CD4-positive, alpha-beta memory T cell (primary cell): Measurements from ENCODE around the gene CXCL12. TPM values are rescaled to one million over a fixed set of nuclear protein-coding genes. Genes with fewer than 3 reads are reported as not detected.

Experiments
- CTCF ChIA-PET: fragments of 350-600 bp; sonication (Branson Sonifier 250); formaldehyde crosslinking; loops from one replicate; lab custom pipeline; 2021; ENCODE audit warnings: inconsistent platforms; ENCODE audit not compliant: partially characterized antibody; lab: Charles Lee
- POLR2A ChIA-PET: fragments of 350-600 bp; sonication (Branson Sonifier 250); formaldehyde crosslinking; loops from one replicate; lab custom pipeline; 2021; ENCODE audit not compliant: partially characterized antibody; lab: Charles Lee
- DNase-seq, 5 donors: peaks; one replicate each; pipeline versions ENCODE4 v3.0.0 to v3.0.0-alpha.2; 2020 to 2022; ENCODE audit warnings: mixed read lengths in 1 of 5
- H3K27ac ChIP-seq: one replicate; pipeline ENCODE4 v1.7.0; 2013; ENCODE audit warnings: low read depth, low read length
- H3K27me3 ChIP-seq: 2 replicates; pipeline ENCODE4 v1.7.0; 2013; ENCODE audit warnings: mild to moderate bottlenecking, low read length, moderate library complexity; ENCODE audit not compliant: insufficient read depth
- H3K36me3 ChIP-seq: 2 replicates; pipeline ENCODE4 v1.7.0; 2013; ENCODE audit warnings: mild to moderate bottlenecking, low read length, moderate library complexity; ENCODE audit not compliant: insufficient read depth
- H3K4me1 ChIP-seq: 2 replicates; pipeline ENCODE4 v1.7.0; 2013; ENCODE audit warnings: mild to moderate bottlenecking, low read length, moderate library complexity; ENCODE audit not compliant: insufficient read depth
- H3K4me3 ChIP-seq, 2 donors: one replicate each; pipeline ENCODE4 v1.7.0; 2013; ENCODE audit warnings: low read length in 2 of 2, mild to moderate bottlenecking in 1 of 2
- H3K9me3 ChIP-seq, 2 donors: one replicate each; pipeline ENCODE4 v1.7.0; 2013; ENCODE audit warnings: low read length in 2 of 2, control low read depth in 1 of 2; ENCODE audit not compliant: control insufficient read depth in 1 of 2
- H3K27ac Mint-ChIP-seq, 7 donors: one replicate each; pipeline ENCODE4 v1.8.0; 2020 to 2021; ENCODE audit warnings: mixed read lengths in 7 of 7, mild to moderate bottlenecking in 6 of 7, inconsistent platforms in 3 of 7, moderate library complexity in 3 of 7
- H3K27me3 Mint-ChIP-seq, 2 donors: one replicate each; pipeline ENCODE4 v1.8.0; 2020 to 2021; ENCODE audit warnings: mixed read lengths in 2 of 2
- H3K36me3 Mint-ChIP-seq, 2 donors: one replicate each; pipeline ENCODE4 v1.8.0; 2020 to 2021; ENCODE audit warnings: mixed read lengths in 2 of 2, inconsistent platforms in 1 of 2, mild to moderate bottlenecking in 1 of 2
- H3K4me1 Mint-ChIP-seq, 4 donors: one replicate each; pipeline ENCODE4 v1.8.0; 2020 to 2021; ENCODE audit warnings: mixed read lengths in 4 of 4, mild to moderate bottlenecking in 1 of 4
- H3K4me3 Mint-ChIP-seq, 8 donors: one replicate each; pipeline ENCODE4 v1.8.0; 2020 to 2021; ENCODE audit warnings: mixed read lengths in 8 of 8, mild to moderate bottlenecking in 7 of 8, moderate library complexity in 6 of 8, inconsistent platforms in 3 of 8
- H3K9me3 Mint-ChIP-seq, 8 donors: one replicate each; pipeline ENCODE4 v1.8.0; 2020 to 2021; ENCODE audit warnings: mixed read lengths in 8 of 8, mild to moderate bottlenecking in 5 of 8, inconsistent platforms in 3 of 8, moderate library complexity in 1 of 8
- intact Hi-C: fragments of 100-400 bp; cut with micrococcal nuclease; formaldehyde crosslinking; loops from one replicate; pipeline ENCODE4 v1.15.1; 2023
- polyA plus RNA-seq, 2 donors: library from polyadenylated mRNA; unstranded; fragments of 300-500 nt; fragmentation: Illumina TruSeq; gene quantifications; one replicate each; pipeline ENCODE4 v1.2.3, GENCODE V29; 2021
- total RNA-seq, 2 experiments: library from RNA; stranded (reverse); gene quantifications; one replicate each; pipeline ENCODE4 v1.2.3, GENCODE V29; 2021

Gene CXCL12
- total and polyA plus RNA-seq, 4 experiments from 2014 or later, result not detected

DNA sequence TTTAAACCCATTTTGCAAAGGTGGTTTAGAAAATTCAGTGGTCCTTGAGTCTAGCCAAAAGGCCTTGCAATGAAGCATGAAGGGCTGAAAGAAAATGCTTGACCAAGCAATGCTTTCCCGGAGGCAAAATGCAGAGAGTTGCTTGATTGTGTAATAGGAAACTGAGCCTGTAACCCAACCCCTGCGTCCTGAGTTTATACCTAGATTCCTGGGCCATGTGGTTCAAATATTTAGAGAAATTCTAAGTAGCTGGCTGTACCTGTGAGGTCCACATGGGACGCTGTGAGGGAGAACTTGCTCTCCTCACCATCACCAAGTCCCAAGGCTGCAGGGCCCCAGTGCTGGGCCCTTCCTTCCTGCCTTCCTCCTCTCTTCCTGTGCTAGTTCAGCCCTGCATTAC, 45.7 kb downstream of the CXCL12 start:
- H3K27ac Mint-ChIP-seq, result no peak overlapping the region
- H3K27me3 ChIP-seq, result no peaks in the 10 kb centered on the region
- ChIA-PET POLR2A (no interaction called here), CTCF (interaction anchor here (1.9 kb wide), 1 partner anchor 47 kb away, joined by 5 read pairs; no protein-coding TSS in a partner anchor)
- H3K4me3 ChIP-seq, result no peak overlapping the region
- no peaks in the 10 kb centered on the region for H3K4me1 ChIP-seq
- H3K27me3 Mint-ChIP-seq, result peaks cover 2% of the 10 kb centered on the region in 2 donors
- H3K4me1 Mint-ChIP-seq, result no peaks in the 10 kb centered on the region
- H3K9me3 ChIP-seq, result no peaks in the 10 kb centered on the region
- no peak overlapping the region for H3K4me3 Mint-ChIP-seq
- intact Hi-C loops, result no loop called here
- H3K9me3 Mint-ChIP-seq, result no peaks in the 10 kb centered on the region
- no peak overlapping the region for H3K27ac ChIP-seq
- no peaks in the 10 kb centered on the region for H3K36me3 Mint-ChIP-seq
- H3K36me3 ChIP-seq, result no peaks in the 10 kb centered on the region
- DNase-seq, result no peak

DNA sequence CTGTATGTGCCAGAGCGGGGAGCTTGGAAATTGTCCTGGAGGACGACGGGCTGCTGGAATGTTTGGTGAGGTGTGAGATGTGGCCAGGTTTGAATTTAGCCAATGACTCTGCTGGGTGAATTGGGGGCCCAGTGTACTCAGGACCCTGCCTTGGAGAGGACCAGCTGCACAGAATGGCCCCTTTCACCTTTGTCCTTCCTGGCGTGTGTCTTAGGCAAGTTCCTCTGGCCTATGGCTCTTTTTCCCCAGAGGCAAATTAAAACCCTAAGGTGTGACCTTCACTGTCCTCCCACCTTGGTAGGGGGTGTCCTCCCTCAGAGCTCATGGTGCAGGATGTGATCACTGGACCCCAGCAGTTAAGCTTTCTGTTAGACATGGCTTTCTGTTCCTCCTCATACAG, 47.8 kb downstream of the CXCL12 start:
- H3K4me3 ChIP-seq, result no peak overlapping the region
- H3K9me3 ChIP-seq, result no peaks in the 10 kb centered on the region
- no peak overlapping the region for H3K27ac ChIP-seq
- Mint-ChIP-seq H3K9me3 (no peaks in the 10 kb centered on the region), H3K4me1 (no peaks in the 10 kb centered on the region), H3K4me3 (no peak overlapping the region), H3K27ac (no peak overlapping the region), H3K36me3 (no peaks in the 10 kb centered on the region), H3K27me3 (no peaks in the 10 kb centered on the region)
- intact Hi-C loops, result no loop called here
- no peaks in the 10 kb centered on the region for H3K4me1 ChIP-seq
- H3K36me3 ChIP-seq, result no peaks in the 10 kb centered on the region
- POLR2A ChIA-PET, result no interaction called here
- DNase-seq, result no peak
- CTCF ChIA-PET, result no interaction called here
- no peaks in the 10 kb centered on the region for H3K27me3 ChIP-seq

DNA sequence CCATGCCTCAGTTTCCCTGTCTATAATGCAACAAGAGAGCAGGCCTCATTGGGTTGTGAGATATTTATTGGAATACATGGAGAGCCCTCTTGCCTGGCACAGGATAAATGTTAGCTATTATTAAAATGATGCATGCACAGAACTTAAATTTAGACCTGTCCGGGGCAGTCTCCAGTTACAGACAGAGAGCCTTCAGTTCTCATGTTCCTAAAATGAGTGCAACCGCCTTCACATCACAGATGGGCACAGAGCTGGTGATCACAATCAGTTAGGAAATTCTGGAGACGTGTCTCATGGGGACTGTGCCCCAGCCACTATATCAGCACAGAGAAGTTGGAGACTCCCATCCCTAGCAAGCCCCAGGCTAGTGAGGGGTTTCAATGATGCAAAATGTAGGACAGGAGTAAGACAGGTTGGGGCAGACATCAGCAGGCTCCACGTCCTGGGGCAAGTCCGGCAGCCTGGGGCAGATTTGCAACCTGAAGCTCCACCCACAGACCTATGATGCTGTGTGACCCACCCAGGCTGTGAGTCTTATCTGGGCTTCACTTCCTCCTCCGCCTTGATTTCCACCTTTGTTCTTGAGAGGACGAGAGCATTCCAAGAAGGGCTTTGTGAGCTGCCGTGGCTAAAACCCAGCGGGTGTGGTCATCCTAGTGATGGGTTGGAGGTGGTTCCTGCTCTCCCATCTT, 49.4 kb downstream of the CXCL12 start:
- no peak overlapping the region for H3K27ac ChIP-seq
- Mint-ChIP-seq H3K27ac (no peak overlapping the region), H3K27me3 (no peaks in the 10 kb centered on the region), H3K4me1 (no peaks in the 10 kb centered on the region), H3K36me3 (no peaks in the 10 kb centered on the region), H3K9me3 (no peaks in the 10 kb centered on the region), H3K4me3 (no peak overlapping the region)
- ChIA-PET POLR2A (no interaction called here), CTCF (no interaction called here)
- H3K36me3 ChIP-seq, result no peaks in the 10 kb centered on the region
- no peak overlapping the region for H3K4me3 ChIP-seq
- no peak for DNase-seq
- no peaks in the 10 kb centered on the region for H3K27me3 ChIP-seq
- intact Hi-C loops, result no loop called here
- H3K4me1 ChIP-seq, result no peaks in the 10 kb centered on the region
- H3K9me3 ChIP-seq, result no peaks in the 10 kb centered on the region

DNA sequence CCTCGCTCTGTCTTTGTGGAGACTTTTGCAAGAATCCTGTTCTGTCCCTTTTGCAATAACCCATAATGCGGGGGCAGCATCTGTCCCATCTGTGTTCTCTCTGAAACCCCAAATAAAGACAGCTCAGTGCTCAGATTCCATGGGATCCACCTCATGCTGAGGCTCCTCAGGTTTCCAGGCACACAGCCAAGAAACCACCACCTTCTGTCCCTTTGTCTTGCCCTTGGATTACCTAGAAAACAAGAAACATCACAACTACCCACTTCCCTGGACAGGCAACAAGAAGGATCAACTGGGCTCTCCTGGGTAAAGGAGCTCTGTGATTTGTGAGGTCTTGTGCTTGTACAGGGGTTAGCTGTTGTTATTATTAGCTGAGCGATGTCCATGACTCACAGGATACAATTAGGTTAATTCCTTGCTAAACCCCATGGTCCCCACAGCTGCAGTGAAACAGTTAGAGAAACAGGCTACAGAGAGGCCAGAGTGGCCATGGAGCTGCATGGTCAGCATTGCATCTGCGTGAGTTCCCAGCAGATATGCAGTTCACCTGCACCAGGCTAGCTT, 50.2 kb downstream of the CXCL12 start:
- no peaks in the 10 kb centered on the region for H3K4me1 ChIP-seq
- Mint-ChIP-seq H3K27me3 (no peaks in the 10 kb centered on the region), H3K27ac (no peak overlapping the region), H3K4me3 (no peak overlapping the region), H3K36me3 (no peaks in the 10 kb centered on the region), H3K9me3 (no peaks in the 10 kb centered on the region), H3K4me1 (no peaks in the 10 kb centered on the region)
- no peak overlapping the region for H3K27ac ChIP-seq
- no peak for DNase-seq
- POLR2A ChIA-PET, result no interaction called here
- no peaks in the 10 kb centered on the region for H3K9me3 ChIP-seq
- CTCF ChIA-PET, result no interaction called here
- H3K27me3 ChIP-seq, result no peaks in the 10 kb centered on the region
- intact Hi-C loops, result no loop called here
- no peak overlapping the region for H3K4me3 ChIP-seq
- no peaks in the 10 kb centered on the region for H3K36me3 ChIP-seq

DNA sequence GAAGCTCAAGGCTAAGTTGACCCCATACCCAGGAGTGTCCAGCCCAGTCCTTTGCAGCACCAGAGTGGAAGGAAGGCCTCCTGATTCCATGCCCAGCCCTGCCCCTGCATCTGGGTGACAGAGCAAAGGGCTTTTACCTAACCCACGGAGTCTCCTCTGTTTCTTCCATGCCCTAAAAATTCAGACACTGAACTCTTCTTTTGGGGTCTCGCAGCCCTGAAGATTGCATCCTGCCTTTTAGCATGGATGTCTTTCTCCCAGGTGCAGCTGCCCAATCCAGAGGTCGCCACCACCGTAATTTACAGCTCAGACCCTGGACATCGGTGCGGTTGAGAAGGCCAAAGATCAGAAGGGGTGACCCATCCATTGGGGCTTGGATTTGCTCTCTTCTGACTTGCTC, 50.8 kb downstream of the CXCL12 start:
- H3K27me3 ChIP-seq, result no peaks in the 10 kb centered on the region
- no peak for DNase-seq
- Mint-ChIP-seq H3K36me3 (no peaks in the 10 kb centered on the region), H3K9me3 (no peaks in the 10 kb centered on the region), H3K4me1 (no peaks in the 10 kb centered on the region), H3K27ac (no peak overlapping the region), H3K4me3 (no peak overlapping the region), H3K27me3 (peaks cover 0 to 1% of the 10 kb centered on the region in 2 donors)
- intact Hi-C loops, result no loop called here
- H3K9me3 ChIP-seq, result no peaks in the 10 kb centered on the region
- no peak overlapping the region for H3K4me3 ChIP-seq
- ChIA-PET CTCF (no interaction called here), POLR2A (no interaction called here)
- no peaks in the 10 kb centered on the region for H3K4me1 ChIP-seq
- no peak overlapping the region for H3K27ac ChIP-seq
- H3K36me3 ChIP-seq, result no peaks in the 10 kb centered on the region

DNA sequence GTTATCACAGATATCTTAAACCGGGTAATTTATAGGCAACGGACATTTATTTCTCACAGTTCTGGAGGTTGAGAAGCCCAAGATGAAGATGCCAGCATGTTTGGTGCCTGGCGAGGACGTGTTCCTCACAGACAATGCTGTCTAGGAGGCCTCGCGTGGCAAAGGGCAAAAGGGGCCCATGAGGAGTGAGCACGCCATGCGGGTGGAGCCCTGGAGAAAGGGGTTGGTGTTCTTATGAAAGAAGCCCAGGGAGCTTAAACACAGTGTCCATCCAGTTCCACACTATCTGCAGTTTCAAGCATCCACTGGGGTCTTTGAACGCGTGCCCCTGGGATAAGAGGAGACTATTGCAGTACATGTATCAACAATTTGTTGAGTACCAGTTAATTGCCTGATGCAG, 51.4 kb downstream of the CXCL12 start:
- Histone ChIP-seq H3K9me3 (no peaks in the 10 kb centered on the region), H3K36me3 (no peaks in the 10 kb centered on the region), H3K27me3 (no peaks in the 10 kb centered on the region), H3K4me3 (no peak overlapping the region), H3K4me1 (no peaks in the 10 kb centered on the region), H3K27ac (no peak overlapping the region)
- CTCF ChIA-PET, result no interaction called here
- Mint-ChIP-seq H3K9me3 (no peaks in the 10 kb centered on the region), H3K4me3 (no peak overlapping the region), H3K4me1 (no peaks in the 10 kb centered on the region), H3K27ac (no peak overlapping the region), H3K36me3 (no peaks in the 10 kb centered on the region), H3K27me3 (peaks cover 0 to 1% of the 10 kb centered on the region in 2 donors)
- POLR2A ChIA-PET, result no interaction called here
- DNase-seq, result no peak
- intact Hi-C loops, result no loop called here

DNA sequence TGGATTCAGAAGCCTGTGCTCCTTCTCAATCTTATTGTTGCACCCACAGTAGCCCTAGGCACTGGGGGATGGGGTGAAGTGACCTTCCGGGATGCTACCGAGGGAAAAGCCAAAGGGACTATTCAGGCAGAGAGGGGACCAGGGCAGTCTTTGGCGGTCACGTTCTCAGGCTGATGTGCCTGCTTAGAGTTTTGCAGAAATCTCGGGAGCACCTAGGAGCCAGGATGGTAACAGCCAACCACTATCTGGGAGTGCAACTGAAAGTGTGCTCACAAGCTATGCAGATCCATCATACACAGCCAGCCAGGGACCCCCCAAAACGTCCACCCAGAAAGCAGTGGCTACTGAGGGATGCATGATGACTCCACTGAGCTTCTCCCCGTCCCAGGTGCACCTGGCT, 52.4 kb downstream of the CXCL12 start:
- CTCF ChIA-PET, result no interaction called here
- POLR2A ChIA-PET, result no interaction called here

More for the DNA sequence above, 52.4 kb downstream of the CXCL12 start:
- H3K27me3 Mint-ChIP-seq, result peaks cover 0 to 1% of the 10 kb centered on the region in 2 donors
- Histone ChIP-seq H3K27ac (no peak overlapping the region), H3K9me3 (no peaks in the 10 kb centered on the region), H3K27me3 (no peaks in the 10 kb centered on the region), H3K4me3 (no peak overlapping the region), H3K4me1 (no peaks in the 10 kb centered on the region), H3K36me3 (no peaks in the 10 kb centered on the region)
- no peak overlapping the region for H3K27ac Mint-ChIP-seq
- no peaks in the 10 kb centered on the region for H3K9me3 Mint-ChIP-seq
- H3K4me1 Mint-ChIP-seq, result no peaks in the 10 kb centered on the region
- no peaks in the 10 kb centered on the region for H3K36me3 Mint-ChIP-seq
- no peak overlapping the region for H3K4me3 Mint-ChIP-seq
- intact Hi-C loops, result no loop called here
- no peak for DNase-seq
